PC-9 (cell line): ENCODE results near the gene ART4. TPM values are rescaled to one million over a fixed set of nuclear protein-coding genes. Genes with fewer than 3 reads are reported as not detected.

Experiments used
- BruUV-seq: library from RNA; stranded (reverse); fragments of 400-500 nt; replicated peaks from 2 replicates; lab custom pipeline; 2021; lab: Mats Ljungman, UMichigan
- CTCF ChIA-PET: fragments of 300-600 bp; sonication (Branson Sonifier 250); formaldehyde crosslinking; loops from one replicate; lab custom pipeline; 2022; ENCODE audit warnings: antibody characterized with exemption; lab: Charles Lee
- POLR2A ChIA-PET: fragments of 300-600 bp; sonication (Branson Sonifier 250); formaldehyde crosslinking; loops from one replicate; lab custom pipeline; 2022; ENCODE audit warnings: antibody characterized with exemption; ENCODE audit not compliant: unreplicated experiment; lab: Charles Lee
- DNase-seq, 2 experiments: peaks; one replicate each; pipeline versions ENCODE4 v3.0.0 to v3.0.0-alpha.2; 2015 to 2022; ENCODE audit warnings: mixed read lengths in 1 of 2
- H2AFZ ChIP-seq: fragments of 200-600 bp; sonication (generic); 2 replicates; pipeline ENCODE4 v1.8.1; 2017; ENCODE audit warnings: antibody characterized with exemption
- H3F3A ChIP-seq: fragments of 200-600 bp; sonication (generic); 2 replicates; pipeline ENCODE4 v1.8.1; 2017; ENCODE audit warnings: antibody characterized with exemption, mild to moderate bottlenecking, low read depth; ENCODE audit not compliant: insufficient read depth
- H3K27ac ChIP-seq: fragments of 200-600 bp; sonication (generic); 2 replicates; pipeline ENCODE4 v1.6.1; 2016; ENCODE audit warnings: mixed run types
- H3K27me3 ChIP-seq: fragments of 200-600 bp; sonication (generic); 2 replicates; pipeline ENCODE4 v1.6.1; 2016; ENCODE audit warnings: low read depth, mixed run types; ENCODE audit not compliant: insufficient read depth
- H3K36me3 ChIP-seq: fragments of 200-600 bp; sonication (generic); 2 replicates; pipeline ENCODE4 v1.6.1; 2016; ENCODE audit warnings: low read depth, mixed run types
- H3K4me1 ChIP-seq: fragments of 200-600 bp; sonication (generic); replicated peaks from 2 replicates; pipeline ENCODE4 v1.6.1; 2016; ENCODE audit warnings: mixed run types; ENCODE audit not compliant: insufficient read depth
- H3K4me2 ChIP-seq: fragments of 200-600 bp; sonication (generic); 2 replicates; pipeline ENCODE4 v1.6.1; 2017; ENCODE audit warnings: mixed run types
- H3K4me3 ChIP-seq: fragments of 200-600 bp; sonication (generic); 2 replicates; pipeline ENCODE4 v1.6.1; 2016; ENCODE audit warnings: mixed run types
- H3K79me2 ChIP-seq: fragments of 200-600 bp; sonication (generic); 2 replicates; pipeline ENCODE4 v1.6.1; 2017; ENCODE audit warnings: low read depth, mixed run types
- H3K9me2 ChIP-seq: fragments of 200-600 bp; sonication (generic); 2 replicates; pipeline ENCODE4 v1.8.1; 2017; ENCODE audit warnings: mild to moderate bottlenecking; ENCODE audit not compliant: insufficient read depth
- H3K9me3 ChIP-seq: fragments of 200-600 bp; sonication (generic); 2 replicates; pipeline ENCODE4 v1.8.1; 2016; ENCODE audit warnings: low read depth; ENCODE audit not compliant: insufficient read depth
- H4K20me1 ChIP-seq: fragments of 200-600 bp; sonication (generic); 2 replicates; pipeline ENCODE4 v1.8.1; 2017; ENCODE audit not compliant: insufficient read depth
- CTCF ChIP-seq: fragments of 200-600 bp; sonication (generic); conservative IDR thresholded peaks from 2 replicates; pipeline ENCODE4 v1.6.1; 2017; ENCODE audit warnings: mixed run types, antibody characterized with exemption, mild to moderate bottlenecking, moderate library complexity
- EZH2 ChIP-seq: fragments of 200-600 bp; sonication (generic); IDR thresholded peaks from 2 replicates; pipeline ENCODE4 v1.8.0; 2017; ENCODE audit warnings: antibody characterized with exemption, low read depth
- intact Hi-C: fragments of 100-400 bp; cut with micrococcal nuclease; formaldehyde crosslinking; loops from one replicate; pipeline ENCODE4 v1.10.0; 2022; ENCODE audit not compliant: unreplicated experiment
- total RNA-seq: library from RNA; stranded (reverse); gene quantifications from 2 replicates; pipeline ENCODE4 v1.2.3, GENCODE V29; 2021

Gene ART4
- total RNA-seq, 1 experiment from 2014 or later, result not detected

- Histone ChIP-seq H2AFZ (no peak overlapping the region), H3K9me3 (no peaks in the 10 kb centered on the region; the same call in 1 of the 2 replicates), H3K79me2 (0 out of 2 replicates have a peak, but pooled peaks cover 8% of the 10 kb centered on the region), H3K4me2 (peak overlapping the region; percentile 79), H3K27ac (no peak overlapping the region), H3K9me2 (no peaks in the 10 kb centered on the region), H3F3A (peaks cover 37% of the 10 kb centered on the region; the same call in 1 of the 2 replicates), H3K36me3 (0 out of 2 replicates have a peak, but pooled peaks cover 3% of the 10 kb centered on the region), H3K4me3 (no peak overlapping the region), H3K4me1 (peaks cover 48% of the 10 kb centered on the region), H3K27me3 (no peaks in the 10 kb centered on the region), H4K20me1 (no peaks in the 10 kb centered on the region)
- DNase-seq, result no peak
- intact Hi-C loops, result no loop called here
- TF ChIP-seq CTCF (no peak), EZH2 (no peak)
- no TSS peak for BruUV-seq
- ChIA-PET POLR2A (no interaction called here), CTCF (interaction anchor here (0.6 kb wide), 1 partner anchor 834 kb away, joined by 3 read pairs; no protein-coding TSS in a partner anchor)
These were observed 40.4 kb upstream of the ART4 start for GRCh38 chr12:14883686-14884085.

- H3K79me2 ChIP-seq, result 0 out of 2 replicates have a peak, but pooled peaks cover 8% of the 10 kb centered on the region
- H3K36me3 ChIP-seq, result 0 out of 2 replicates have a peak, but pooled peaks cover 3% of the 10 kb centered on the region
- no peak overlapping the region for H3K27ac ChIP-seq
- ChIA-PET CTCF (no interaction called here), POLR2A (interaction anchor here (0.6 kb wide), 1 partner anchor 11 kb away, joined by 6 read pairs; no protein-coding TSS in a partner anchor)
- BruUV-seq, result no TSS peak
- no peak for TF ChIP-seq EZH2
- TF ChIP-seq CTCF, result no peak
- no peak overlapping the region for H2AFZ ChIP-seq
- H3K4me3 ChIP-seq, result no peak overlapping the region
- no peaks in the 10 kb centered on the region for H3K9me2 ChIP-seq
- no peak overlapping the region for H3K4me2 ChIP-seq
- H4K20me1 ChIP-seq, result no peaks in the 10 kb centered on the region
- H3F3A ChIP-seq, result peaks cover 20% of the 10 kb centered on the region; the same call in 1 of the 2 replicates
- DNase-seq, result no peak
- intact Hi-C loops, result no loop called here
- no peaks in the 10 kb centered on the region; the same call in 1 of the 2 replicates for H3K9me3 ChIP-seq
- H3K27me3 ChIP-seq, result no peaks in the 10 kb centered on the region
- H3K4me1 ChIP-seq, result peaks cover 24% of the 10 kb centered on the region
These were observed 37.6 kb upstream of the ART4 start for GRCh38 chr12:14880890-14881453.

- POLR2A ChIA-PET, result no interaction called here
- H2AFZ ChIP-seq, result no peak overlapping the region
- H3F3A ChIP-seq, result peaks cover 4% of the 10 kb centered on the region; the same call in 1 of the 2 replicates
- no peak overlapping the region for H3K4me2 ChIP-seq
- CTCF ChIA-PET, result no interaction called here
- peaks cover 12% of the 10 kb centered on the region for H3K4me1 ChIP-seq
- no peak for DNase-seq
- 0 out of 2 replicates have a peak, but pooled peaks cover 3% of the 10 kb centered on the region for H3K36me3 ChIP-seq
- no peaks in the 10 kb centered on the region; the same call in 1 of the 2 replicates for H3K9me3 ChIP-seq
- H3K4me3 ChIP-seq, result no peak overlapping the region
- TF ChIP-seq CTCF (no peak), EZH2 (no peak)
- intact Hi-C loops, result no loop called here
- no peaks in the 10 kb centered on the region for H3K27me3 ChIP-seq
- H3K79me2 ChIP-seq, result 0 out of 2 replicates have a peak, but pooled peaks cover 2% of the 10 kb centered on the region
- no peaks in the 10 kb centered on the region for H4K20me1 ChIP-seq
- H3K27ac ChIP-seq, result no peak overlapping the region
- no peaks in the 10 kb centered on the region for H3K9me2 ChIP-seq
- no TSS peak for BruUV-seq
These were observed 36.1 kb upstream of the ART4 start for GRCh38 chr12:14879222-14879933.
